Gastrocnemius medialis (tissue), 4 donors: Measurements from ENCODE around the gene PJVK. TPM values are rescaled to one million over a fixed set of nuclear protein-coding genes. Genes with fewer than 3 reads are reported as not detected.

ENCODE experiments used
- ATAC-seq, 2 donors: fragments of 150-250 bp; one replicate each; pipeline ENCODE4 v1.9.1; 2016
- DNase-seq, 2 donors: peaks; one replicate each; pipeline ENCODE4 v3.0.0-alpha.2; 2019
- H3K27ac ChIP-seq, 4 donors: fragments of 200-600 bp; sonication (generic); 1 replicate in 1 of 4; 2 replicates in 3 of 4; pipeline ENCODE4 v1.5.1; 2016 to 2018; ENCODE audit warnings: mild to moderate bottlenecking in 2 of 4, moderate library complexity in 1 of 4
- H3K27me3 ChIP-seq, 3 donors: fragments of 200-600 bp; sonication (generic) in 2 of 3; 1 replicate in 1 of 3; 2 replicates in 2 of 3; pipeline versions ENCODE4 v1.5.1 to v1.6.0; 2016 to 2019; ENCODE audit warnings: mild to moderate bottlenecking in 1 of 3, moderate library complexity in 1 of 3
- H3K36me3 ChIP-seq, 2 donors: fragments of 200-600 bp; sonication (generic) in 1 of 2; one replicate each; pipeline ENCODE4 v1.5.1; 2017 to 2018
- H3K4me1 ChIP-seq, 2 donors: fragments of 200-600 bp; sonication (generic) in 1 of 2; one replicate each; pipeline ENCODE4 v1.5.1; 2016 to 2017; ENCODE audit warnings: mild to moderate bottlenecking in 2 of 2
- H3K4me3 ChIP-seq, 4 donors: fragments of 200-600 bp; sonication (generic) in 3 of 4; 1 replicate in 1 of 4; 2 replicates in 3 of 4; pipeline ENCODE4 v1.5.1; 2016 to 2019; ENCODE audit warnings: mild to moderate bottlenecking in 2 of 4
- H3K9me3 ChIP-seq, 3 donors: fragments of 200-600 bp; sonication (generic) in 2 of 3; 1 replicate in 1 of 3; 2 replicates in 2 of 3; pipeline ENCODE4 v1.5.1; 2016 to 2019
- CTCF ChIP-seq, 5 experiments: fragments of 450-650 bp in 3 of 5; fragments of 200-600 bp in 2 of 5; sonication (generic) in 2 of 5; IDR thresholded peaks in 4 of 5; conservative IDR thresholded peaks in 1 of 5; 1 replicate in 4 of 5; 2 replicates in 1 of 5; pipeline ENCODE4 v1.5.1; 2016 to 2019; ENCODE audit warnings: antibody characterized with exemption in 5 of 5, mild to moderate bottlenecking in 3 of 5, moderate library complexity in 3 of 5
- POLR2A ChIP-seq, 2 donors: fragments of 450-650 bp; IDR thresholded peaks; one replicate each; pipeline ENCODE4 v1.6.1; 2017; ENCODE audit warnings: antibody characterized with exemption in 2 of 2, mild to moderate bottlenecking in 2 of 2, moderate library complexity in 2 of 2
- in situ Hi-C, 4 donors: fragments of 200-750 bp; cut with MboI; loops; one replicate each; pipeline versions ENCODE4 v1.15.0 to v1.8.0; 2017; ENCODE audit warnings: low sequenced_read_pairs in 4 of 4
- intact Hi-C: fragments of 100-400 bp; cut with DNase I; formaldehyde crosslinking; loops from one replicate; pipeline ENCODE4 v1.15.1; 2023; ENCODE audit warnings: low total_unique reads
- total RNA-seq, 4 donors: library from RNA; depleted of rRNA; stranded (reverse); fragments of >200 nt; gene quantifications; one replicate each; pipeline versions ENCODE4 v1.1.0 to v1.2.3, GENCODE V29; 2016

The PJVK gene
- total RNA-seq, 4 donors from 2014 or later = 0.16 to 3.9 (median 1.0) TPM

GRCh38 chr2:178479275-178479616 lies 28.1 kb downstream of the PJVK start:
- Histone ChIP-seq H3K27ac (peak overlapping the region; percentile 84 to 95 (median 92)), H3K4me1 (peaks cover 40 to 44% of the 10 kb centered on the region in 2 donors), H3K9me3 (no peaks in the 10 kb centered on the region), H3K4me3 (peak overlapping the region; percentile 61 to 80 (median 74)), H3K27me3 (no peaks in the 10 kb centered on the region), H3K36me3 (no peaks in the 10 kb centered on the region)
- TF ChIP-seq POLR2A (IDR thresholded peaks at IDR 0.05) (no peak), CTCF (IDR thresholded peaks at IDR 0.05 in 4 of 5, conservative IDR thresholded peaks at IDR 0.05 in 1 of 5) (no peak)
- intact Hi-C loops (loop anchor here (1.0 kb wide), 1 partner anchor 65 kb away; no protein-coding TSS in a partner anchor), in situ Hi-C loops (no loop called here)
- no peak for ATAC-seq
- DNase-seq = no peak

- Histone ChIP-seq H3K4me3 (peak overlapping the region; percentile 68 to 83 (median 76)), H3K27ac (peak overlapping the region; percentile 84 to 95 (median 92)), H3K9me3 (no peaks in the 10 kb centered on the region), H3K27me3 (no peaks in the 10 kb centered on the region), H3K36me3 (no peaks in the 10 kb centered on the region), H3K4me1 (peaks cover 46 to 50% of the 10 kb centered on the region in 2 donors)
- in situ Hi-C loops (no loop called here), intact Hi-C loops (loop anchor here (1.0 to 2.0 kb wide), 3 partner anchors 28 to 65 kb away; partner anchors contain the start of genes PJVK and PRKRA)
- DNase-seq (no peak), ATAC-seq (no peak)
- TF ChIP-seq CTCF (IDR thresholded peaks at IDR 0.05 in 4 of 5, conservative IDR thresholded peaks at IDR 0.05 in 1 of 5) (no peak), POLR2A (IDR thresholded peaks at IDR 0.05) (no peak)
Measured at GRCh38 chr2:178479758-178480226, 28.6 kb downstream of the PJVK start.

- H3K4me1 ChIP-seq = peaks cover 53 to 57% of the 10 kb centered on the region in 2 donors
- H3K27ac ChIP-seq = peak within 1 kb of the TSS; percentile 84 to 95 (median 92)
- no peaks in the 10 kb centered on the region for H3K9me3 ChIP-seq
- no peaks in the 10 kb centered on the region for H3K36me3 ChIP-seq
- peak within 1 kb of the TSS; percentile 68 to 83 (median 80) for H3K4me3 ChIP-seq
- intact Hi-C loops (loop anchor here (1.0 to 2.0 kb wide), 2 partner anchors 29 to 42 kb away; partner anchors contain the start of genes PJVK and PRKRA), in situ Hi-C loops (no loop called here)
- ATAC-seq (peak; percentile 77 to 82), DNase-seq (peak; percentile 95 to 96)
- H3K27me3 ChIP-seq = no peaks in the 10 kb centered on the region
- TF ChIP-seq POLR2A (IDR thresholded peaks at IDR 0.05) = peak; percentile 89 to 90
- TF ChIP-seq CTCF (IDR thresholded peaks at IDR 0.05 in 4 of 5, conservative IDR thresholded peaks at IDR 0.05 in 1 of 5) = no peak
Measured at GRCh38 chr2:178480227-178481181, 29.3 kb downstream of the PJVK start, which contains the start of gene PLEKHA3. Gene PLEKHA3, plus strand, starts transcription at chr2:178480457. Its CDS starts 413 bp downstream, at chr2:178480870.

- no peak for TF ChIP-seq POLR2A (IDR thresholded peaks at IDR 0.05)
- no peak for TF ChIP-seq CTCF (IDR thresholded peaks at IDR 0.05 in 4 of 5, conservative IDR thresholded peaks at IDR 0.05 in 1 of 5)
- in situ Hi-C loops = no loop called here
- no peaks in the 10 kb centered on the region for H3K9me3 ChIP-seq
- no peak overlapping the region for H3K4me3 ChIP-seq
- no peaks in the 10 kb centered on the region for H3K27me3 ChIP-seq
- no peak overlapping the region for H3K27ac ChIP-seq
- intact Hi-C loops = no loop called here
- H3K36me3 ChIP-seq = peaks cover 0 to 15% of the 10 kb centered on the region in 2 donors
- peaks cover 53 to 59% of the 10 kb centered on the region in 2 donors for H3K4me1 ChIP-seq
- ATAC-seq = no peak
- DNase-seq = no peak
Measured at GRCh38 chr2:178482437-178482836, 31.3 kb downstream of the PJVK start.
